Vagina (tissue), 2 donors: Measurements from ENCODE around the gene INPP5B. TPM values are rescaled to one million over a fixed set of nuclear protein-coding genes. Genes with fewer than 3 reads are reported as not detected.

ENCODE experiments used
- DNase-seq, 2 donors: peaks; one replicate each; pipeline ENCODE4 v3.0.0-alpha.2; 2017; ENCODE audit errors: extremely low spot score in 2 of 2
- H3K27ac ChIP-seq: fragments of 200-600 bp; sonication (generic); one replicate; pipeline ENCODE4 v1.5.1; 2019
- H3K27me3 ChIP-seq: fragments of 200-600 bp; sonication (generic); one replicate; pipeline ENCODE4 v1.5.1; 2019
- H3K36me3 ChIP-seq, 2 donors: fragments of 200-600 bp; sonication (generic); one replicate each; pipeline ENCODE4 v1.5.1; 2017 to 2019
- H3K4me1 ChIP-seq: fragments of 200-600 bp; sonication (generic); one replicate; pipeline ENCODE4 v1.5.1; 2019
- H3K4me3 ChIP-seq, 2 donors: fragments of 200-600 bp; sonication (generic); 1 replicate in 1 of 2; 2 replicates in 1 of 2; pipeline ENCODE4 v1.5.1; 2016 to 2019
- H3K9me3 ChIP-seq: fragments of 200-600 bp; sonication (generic); one replicate; pipeline ENCODE4 v1.5.1; 2019
- POLR2A ChIP-seq, 2 donors: fragments of 450-650 bp; IDR thresholded peaks; one replicate each; pipeline ENCODE4 v1.6.1; 2017; ENCODE audit warnings: antibody characterized with exemption in 2 of 2, mild to moderate bottlenecking in 2 of 2, moderate library complexity in 2 of 2
- POLR2AphosphoS5 ChIP-seq, 2 donors: sonication (generic); formaldehyde crosslinking; IDR thresholded peaks; one replicate each; pipeline ENCODE4 v1.9.0; 2017; ENCODE audit warnings: antibody characterized with exemption in 2 of 2, mild to moderate bottlenecking in 2 of 2, low read depth in 1 of 2; ENCODE audit not compliant: insufficient read depth in 1 of 2
- intact Hi-C: fragments of 100-400 bp; cut with DNase I; formaldehyde crosslinking; loops from one replicate; pipeline ENCODE4 v1.15.1; 2023
- total RNA-seq: library from RNA; depleted of rRNA; stranded (reverse); fragments of >200 nt; gene quantifications from one replicate; pipeline ENCODE4 v1.2.3, GENCODE V29; 2016
- TF ChIP-seq, protein P1 (sequence below), 3 experiments: fragments of 450-650 bp in 2 of 3; fragments of 200-600 bp in 1 of 3; sonication (generic) in 1 of 3; IDR thresholded peaks; one replicate each; pipeline ENCODE4 v1.5.1; 2017 to 2019; ENCODE audit warnings: antibody characterized with exemption in 3 of 3, mild to moderate bottlenecking in 2 of 3, moderate library complexity in 2 of 3

Gene INPP5B
- total RNA-seq, 1 donor from 2014 or later: 31.2 TPM

DNA sequence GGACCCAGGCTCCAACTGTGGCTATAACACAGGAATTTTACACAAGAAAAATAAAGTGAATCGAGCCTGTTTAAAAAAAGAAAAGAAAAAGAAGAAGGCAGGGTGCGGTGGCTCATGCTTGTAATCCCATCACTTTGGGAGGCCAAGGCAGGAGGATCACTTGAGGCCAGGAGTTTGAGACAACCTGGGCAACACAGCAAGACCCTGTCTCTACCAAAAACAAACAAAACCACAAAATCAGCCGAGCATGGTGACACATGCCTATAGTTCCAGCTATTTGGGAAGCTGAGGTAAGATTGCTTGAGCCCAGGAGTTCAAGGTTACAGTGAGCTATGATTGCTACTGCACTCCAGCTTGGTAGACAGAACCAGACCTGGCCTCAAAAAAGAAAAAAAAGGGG lies 105.2 kb downstream of the INPP5B start:
- H3K27me3 ChIP-seq: no peaks in the 10 kb centered on the region
- peaks cover 0 to 28% of the 10 kb centered on the region in 2 donors for H3K36me3 ChIP-seq
- no peak overlapping the region for H3K4me3 ChIP-seq
- no peak for DNase-seq
- no peaks in the 10 kb centered on the region for H3K9me3 ChIP-seq
- H3K27ac ChIP-seq: no peak overlapping the region
- H3K4me1 ChIP-seq: peaks cover 29% of the 10 kb centered on the region
- TF ChIP-seq POLR2A (IDR thresholded peaks at IDR 0.05): no peak
- no peak for TF ChIP-seq POLR2AphosphoS5 (IDR thresholded peaks at IDR 0.05; ENCODE audit: insufficient read depth in 1 of 2, low read depth in 1 of 2)
- intact Hi-C loops: no loop called here

DNA sequence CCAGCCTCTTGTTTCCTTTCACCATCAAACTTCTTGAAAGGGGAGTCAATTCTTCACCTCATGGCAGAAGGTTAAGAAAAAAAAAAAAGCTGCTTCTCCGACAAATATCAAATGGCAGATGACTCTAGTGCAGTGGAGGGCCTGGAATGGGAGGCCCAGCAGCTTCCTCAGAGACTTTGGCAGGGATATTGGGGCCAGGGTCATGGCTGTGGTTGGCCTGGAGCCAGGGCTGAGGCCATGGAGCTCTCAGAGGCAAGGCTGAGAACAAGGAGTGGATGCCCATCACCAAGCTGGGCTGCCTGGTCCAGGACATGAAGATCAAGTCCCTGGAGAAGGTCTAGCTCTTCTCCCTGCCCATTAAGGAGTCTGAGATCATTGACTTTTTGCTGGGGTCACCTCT lies 106.1 kb downstream of the INPP5B start:
- TF ChIP-seq POLR2AphosphoS5 (IDR thresholded peaks at IDR 0.05; ENCODE audit: insufficient read depth in 1 of 2, low read depth in 1 of 2) (no peak), POLR2A (IDR thresholded peaks at IDR 0.05) (no peak)
- TF ChIP-seq, protein P1, sequence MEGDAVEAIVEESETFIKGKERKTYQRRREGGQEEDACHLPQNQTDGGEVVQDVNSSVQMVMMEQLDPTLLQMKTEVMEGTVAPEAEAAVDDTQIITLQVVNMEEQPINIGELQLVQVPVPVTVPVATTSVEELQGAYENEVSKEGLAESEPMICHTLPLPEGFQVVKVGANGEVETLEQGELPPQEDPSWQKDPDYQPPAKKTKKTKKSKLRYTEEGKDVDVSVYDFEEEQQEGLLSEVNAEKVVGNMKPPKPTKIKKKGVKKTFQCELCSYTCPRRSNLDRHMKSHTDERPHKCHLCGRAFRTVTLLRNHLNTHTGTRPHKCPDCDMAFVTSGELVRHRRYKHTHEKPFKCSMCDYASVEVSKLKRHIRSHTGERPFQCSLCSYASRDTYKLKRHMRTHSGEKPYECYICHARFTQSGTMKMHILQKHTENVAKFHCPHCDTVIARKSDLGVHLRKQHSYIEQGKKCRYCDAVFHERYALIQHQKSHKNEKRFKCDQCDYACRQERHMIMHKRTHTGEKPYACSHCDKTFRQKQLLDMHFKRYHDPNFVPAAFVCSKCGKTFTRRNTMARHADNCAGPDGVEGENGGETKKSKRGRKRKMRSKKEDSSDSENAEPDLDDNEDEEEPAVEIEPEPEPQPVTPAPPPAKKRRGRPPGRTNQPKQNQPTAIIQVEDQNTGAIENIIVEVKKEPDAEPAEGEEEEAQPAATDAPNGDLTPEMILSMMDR (IDR thresholded peaks at IDR 0.05): no peak
- DNase-seq: no peak
- no peaks in the 10 kb centered on the region for H3K27me3 ChIP-seq
- H3K9me3 ChIP-seq: no peaks in the 10 kb centered on the region
- no peak overlapping the region for H3K27ac ChIP-seq
- intact Hi-C loops: no loop called here
- H3K4me1 ChIP-seq: peaks cover 19% of the 10 kb centered on the region
- peaks cover 0 to 34% of the 10 kb centered on the region in 2 donors for H3K36me3 ChIP-seq
- H3K4me3 ChIP-seq: no peak overlapping the region

DNA sequence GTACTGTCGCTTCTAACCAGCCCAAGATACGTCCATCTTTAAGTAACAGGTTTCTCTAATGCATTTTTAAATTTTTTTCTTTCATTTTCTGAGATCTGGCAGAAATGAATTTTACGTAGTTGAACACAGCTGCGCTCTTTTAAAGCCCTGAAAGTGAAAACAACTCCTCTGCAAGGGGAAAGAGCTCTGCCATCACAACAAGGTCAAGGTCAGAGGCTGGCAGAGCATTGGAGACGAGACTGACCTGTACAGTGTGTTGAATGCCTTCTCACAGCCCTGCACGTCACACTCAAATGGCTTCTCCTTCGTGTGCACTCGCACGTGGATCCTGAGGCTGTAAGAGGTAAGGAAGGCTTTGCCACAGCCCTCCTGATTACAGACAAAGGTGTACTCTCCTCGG lies 107.2 kb downstream of the INPP5B start:
- Histone ChIP-seq H3K36me3 (peaks cover 0 to 44% of the 10 kb centered on the region in 2 donors), H3K27me3 (no peaks in the 10 kb centered on the region), H3K4me1 (peaks cover 11% of the 10 kb centered on the region), H3K27ac (no peak overlapping the region), H3K9me3 (no peaks in the 10 kb centered on the region), H3K4me3 (no peak overlapping the region)
- DNase-seq: no peak
- no peak for TF ChIP-seq POLR2A (IDR thresholded peaks at IDR 0.05)
- intact Hi-C loops: no loop called here

DNA sequence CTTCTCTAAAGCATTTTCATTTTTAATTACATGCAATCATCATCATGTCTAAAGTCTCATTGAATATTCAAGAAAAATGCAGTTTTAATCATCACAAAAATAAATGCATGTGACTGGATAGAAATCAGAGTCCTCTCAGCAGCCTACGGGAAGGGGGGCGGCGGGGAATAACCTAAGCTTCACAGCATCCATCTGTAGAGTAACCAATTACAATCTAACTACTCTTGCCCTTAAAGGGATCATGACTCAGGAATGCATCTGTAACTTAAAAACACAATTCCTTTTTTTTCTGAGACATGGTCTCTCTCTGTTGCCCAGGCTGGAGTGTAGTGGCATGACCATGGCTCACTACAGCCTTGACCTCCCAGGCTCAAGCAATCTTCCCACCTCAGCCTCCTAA lies 110.1 kb downstream of the INPP5B start:
- Histone ChIP-seq H3K27ac (no peak overlapping the region), H3K36me3 (peaks cover 0 to 73% of the 10 kb centered on the region in 2 donors), H3K27me3 (no peaks in the 10 kb centered on the region), H3K9me3 (no peaks in the 10 kb centered on the region), H3K4me1 (peaks cover 11% of the 10 kb centered on the region), H3K4me3 (no peak overlapping the region)
- intact Hi-C loops: no loop called here
- DNase-seq: no peak
- TF ChIP-seq POLR2A (IDR thresholded peaks at IDR 0.05): no peak

DNA sequence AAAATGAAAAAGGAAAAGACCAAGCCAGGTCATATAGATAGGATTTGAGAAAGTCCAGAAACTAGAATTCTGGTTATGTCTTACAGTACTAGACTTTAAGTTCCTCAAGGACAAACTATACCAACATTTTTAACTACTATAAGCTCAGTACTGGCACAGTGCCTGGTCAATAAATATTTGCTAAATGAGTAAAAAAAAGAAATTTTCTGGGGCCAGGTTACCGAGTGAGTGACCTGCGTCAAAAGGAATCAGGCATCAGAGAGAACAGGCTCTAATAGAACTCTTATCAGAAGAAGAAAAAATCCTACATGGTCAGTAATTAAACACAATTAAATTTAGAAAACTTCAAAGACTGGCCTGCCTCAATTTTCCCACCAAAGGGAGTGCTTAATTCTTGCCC lies 115.0 kb downstream of the INPP5B start:
- Histone ChIP-seq H3K27me3 (no peaks in the 10 kb centered on the region), H3K4me3 (no peak overlapping the region), H3K36me3 (peaks cover 0 to 65% of the 10 kb centered on the region in 2 donors), H3K27ac (no peak overlapping the region), H3K4me1 (no peaks in the 10 kb centered on the region), H3K9me3 (no peaks in the 10 kb centered on the region)
- no peak for TF ChIP-seq POLR2A (IDR thresholded peaks at IDR 0.05)
- no peak for TF ChIP-seq POLR2AphosphoS5 (IDR thresholded peaks at IDR 0.05; ENCODE audit: insufficient read depth in 1 of 2, low read depth in 1 of 2)
- TF ChIP-seq, protein P1 (IDR thresholded peaks at IDR 0.05): no peak
- no peak for DNase-seq
- intact Hi-C loops: no loop called here

DNA sequence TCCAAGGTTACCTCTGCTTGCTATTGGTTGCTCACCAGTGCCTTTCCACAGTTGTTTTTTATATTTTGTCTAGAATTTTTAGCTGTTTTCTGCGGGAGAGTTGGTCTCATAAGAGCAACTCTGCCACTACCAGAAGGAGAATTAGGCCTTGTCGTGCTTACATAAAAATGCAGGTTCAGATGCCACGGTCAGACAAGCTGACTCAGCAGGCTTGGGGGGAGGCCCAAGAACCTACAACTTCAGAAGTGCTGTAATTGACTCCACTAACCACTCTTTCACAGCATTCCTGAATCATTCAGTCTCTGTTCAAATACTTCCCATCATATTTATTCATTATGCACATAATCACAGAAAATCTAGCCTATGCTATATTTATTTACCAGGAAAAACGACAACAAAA lies 115.7 kb downstream of the INPP5B start:
- no peak overlapping the region for H3K4me3 ChIP-seq
- TF ChIP-seq POLR2A (IDR thresholded peaks at IDR 0.05) (no peak), POLR2AphosphoS5 (IDR thresholded peaks at IDR 0.05; ENCODE audit: insufficient read depth in 1 of 2, low read depth in 1 of 2) (no peak)
- TF ChIP-seq, protein P1 (IDR thresholded peaks at IDR 0.05): no peak
- no peak overlapping the region for H3K27ac ChIP-seq
- intact Hi-C loops: no loop called here
- no peak for DNase-seq
- no peaks in the 10 kb centered on the region for H3K9me3 ChIP-seq
- H3K4me1 ChIP-seq: no peaks in the 10 kb centered on the region
- no peaks in the 10 kb centered on the region for H3K27me3 ChIP-seq
- peaks cover 0 to 62% of the 10 kb centered on the region in 2 donors for H3K36me3 ChIP-seq
